H1 (cell line): ENCODE data around the gene CACUL1. TPM values are rescaled to one million over a fixed set of nuclear protein-coding genes. Genes with fewer than 3 reads are reported as not detected.

Experiments
- CTCF ChIA-PET: fragments of 300-600 bp; sonication (Branson Sonifier 250); formaldehyde crosslinking; loops from one replicate; lab custom pipeline; 2021; ENCODE audit not compliant: partially characterized antibody; lab: Charles Lee
- POLR2A ChIA-PET: fragments of 300-600 bp; sonication (Branson Sonifier 250); formaldehyde crosslinking; loops from one replicate; lab custom pipeline; 2021; ENCODE audit warnings: inconsistent platforms; ENCODE audit not compliant: partially characterized antibody; lab: Charles Lee
- DNase-seq, 2 experiments: peaks; one replicate each; pipeline versions ENCODE4 v3.0.0 to v3.0.0-alpha.2; 2010 to 2022; ENCODE audit warnings: low spot score in 2 of 2, low read depth in 1 of 2, mixed read lengths in 1 of 2
- FAIRE-seq: peaks from 2 replicates; lab custom pipeline; 2011; peaks lifted over from hg19 to GRCh38; lab: Jason Lieb, UNC
- H2AFZ ChIP-seq: 2 replicates; pipeline ENCODE4 v1.8.1; 2012; ENCODE audit warnings: low read length, inconsistent platforms
- H2AK5ac ChIP-seq: 2 replicates; pipeline ENCODE4 v1.6.1; 2013; ENCODE audit warnings: low read depth, low read length
- H2BK120ac ChIP-seq: replicated peaks from 2 replicates; pipeline ENCODE3; 2013; ENCODE audit warnings: low read depth, low read length, inconsistent platforms
- H2BK12ac ChIP-seq: 2 replicates; pipeline ENCODE4 v1.6.1; 2013; ENCODE audit warnings: low read depth, low read length
- H2BK15ac ChIP-seq: 2 replicates; pipeline ENCODE4 v1.6.1; 2013; ENCODE audit warnings: low read length
- H2BK20ac ChIP-seq: 2 replicates; pipeline ENCODE4 v1.6.1; 2013; ENCODE audit warnings: low read length
- H2BK5ac ChIP-seq: 2 replicates; pipeline ENCODE4 v1.6.1; 2013; ENCODE audit warnings: low read depth, low read length
- H3K14ac ChIP-seq: 2 replicates; pipeline ENCODE4 v1.6.1; 2013; ENCODE audit warnings: inconsistent platforms; ENCODE audit not compliant: insufficient read length
- H3K18ac ChIP-seq: 2 replicates; pipeline ENCODE4 v1.6.1; 2013; ENCODE audit warnings: low read length; ENCODE audit errors: extremely low read depth
- H3K23ac ChIP-seq: 2 replicates; pipeline ENCODE4 v1.6.1; 2013; ENCODE audit warnings: inconsistent platforms; ENCODE audit not compliant: insufficient read length
- H3K23me2 ChIP-seq: 2 replicates; pipeline ENCODE4 v1.6.1; 2013; ENCODE audit warnings: low read depth, low read length
- H3K27ac ChIP-seq: 2 replicates; pipeline ENCODE4 v1.6.1; 2011; ENCODE audit warnings: low read depth, low read length, inconsistent platforms
- H3K27me3 ChIP-seq, 4 experiments: replicated peaks in 1 of 4; 1 replicate in 1 of 4; 2 replicates in 3 of 4; pipeline versions ENCODE4 v1.6.1 to v1.8.1; 2011 to 2013; ENCODE audit warnings: low read length in 3 of 4, mild to moderate bottlenecking in 3 of 4, inconsistent platforms in 2 of 4, mixed read lengths in 2 of 4, moderate library complexity in 1 of 4; ENCODE audit not compliant: control insufficient read depth in 3 of 4, insufficient read depth in 3 of 4; ENCODE audit errors: extremely low read depth in 1 of 4
- H3K36me3 ChIP-seq, 4 experiments: 2 replicates each; pipeline versions ENCODE4 v1.6.1 to v1.8.1; 2011 to 2013; ENCODE audit warnings: mild to moderate bottlenecking in 4 of 4, low read length in 3 of 4, moderate library complexity in 2 of 4, control low read depth in 1 of 4, inconsistent platforms in 1 of 4; ENCODE audit not compliant: insufficient read depth in 4 of 4, control insufficient read depth in 2 of 4
- H3K4ac ChIP-seq: replicated peaks from 2 replicates; pipeline ENCODE3; 2013; ENCODE audit warnings: low read length, low read depth, mixed read lengths, inconsistent platforms; ENCODE audit not compliant: insufficient read length
- H3K4me1 ChIP-seq, 4 experiments: replicated peaks in 1 of 4; 1 replicate in 1 of 4; 2 replicates in 3 of 4; pipeline versions ENCODE4 v1.6.1 to v1.8.1; 2011 to 2013; ENCODE audit warnings: low read length in 3 of 4, inconsistent platforms in 2 of 4, mixed read lengths in 1 of 4; ENCODE audit not compliant: insufficient read depth in 4 of 4, control insufficient read depth in 3 of 4
- H3K4me2 ChIP-seq, 2 experiments: 2 replicates each; pipeline versions ENCODE4 v1.6.1 to v1.8.1; 2011 to 2013; ENCODE audit warnings: low read depth in 2 of 2, low read length in 2 of 2, control low read depth in 1 of 2, inconsistent platforms in 1 of 2, mild to moderate bottlenecking in 1 of 2; ENCODE audit not compliant: insufficient read depth in 1 of 2
- H3K4me3 ChIP-seq, 4 experiments: fragments of 200-600, 300-600 bp in 1 of 4; sonication (generic), shearing (Covaris generic), sonication (Bioruptor Twin) in 1 of 4; 2 replicates each; pipeline versions ENCODE4 v1.5.1 to v1.8.1; 2011 to 2016; ENCODE audit warnings: low read length in 4 of 4, low read depth in 3 of 4, control low read depth in 2 of 4, inconsistent platforms in 2 of 4, mild to moderate bottlenecking in 2 of 4, mixed read lengths in 1 of 4, moderate library complexity in 1 of 4; ENCODE audit not compliant: insufficient read depth in 2 of 4; ENCODE audit errors: extremely low read depth in 1 of 4
- H3K56ac ChIP-seq: replicated peaks from 2 replicates; pipeline ENCODE3; 2013; ENCODE audit warnings: low read depth, mild to moderate bottlenecking, mixed read lengths, low read length, inconsistent platforms; ENCODE audit not compliant: insufficient read length
- H3K79me1 ChIP-seq: 2 replicates; pipeline ENCODE4 v1.6.1; 2013; ENCODE audit warnings: low read depth, low read length, control low read depth
- H3K79me2 ChIP-seq, 2 experiments: 2 replicates each; pipeline versions ENCODE4 v1.6.1 to v1.8.1; 2012 to 2013; ENCODE audit warnings: low read length in 2 of 2, mild to moderate bottlenecking in 2 of 2, inconsistent platforms in 1 of 2; ENCODE audit not compliant: insufficient read depth in 2 of 2, control insufficient read depth in 1 of 2
- H3K9ac ChIP-seq, 4 experiments: replicated peaks in 1 of 4; 1 replicate in 1 of 4; 2 replicates in 3 of 4; pipeline versions ENCODE4 v1.6.1 to v1.8.1; 2011 to 2013; ENCODE audit warnings: low read depth in 3 of 4, low read length in 3 of 4, control low read depth in 2 of 4, mild to moderate bottlenecking in 2 of 4, moderate library complexity in 2 of 4, inconsistent platforms in 1 of 4; ENCODE audit errors: extremely low read depth in 1 of 4
- H3K9me3 ChIP-seq, 2 experiments: 2 replicates each; pipeline versions ENCODE4 v1.6.1 to v1.8.1; 2012 to 2013; ENCODE audit warnings: mild to moderate bottlenecking in 2 of 2, moderate library complexity in 2 of 2, control low read depth in 1 of 2, inconsistent platforms in 1 of 2, low read depth in 1 of 2, low read length in 1 of 2, mixed read lengths in 1 of 2; ENCODE audit not compliant: insufficient read depth in 2 of 2
- H4K20me1 ChIP-seq, 2 experiments: replicated peaks in 1 of 2; 2 replicates each; pipeline versions ENCODE3 to v1.8.1; 2011 to 2013; ENCODE audit warnings: inconsistent platforms in 2 of 2, low read length in 2 of 2, mild to moderate bottlenecking in 1 of 2; ENCODE audit not compliant: insufficient read depth in 2 of 2, control insufficient read depth in 1 of 2
- H4K5ac ChIP-seq: 2 replicates; pipeline ENCODE4 v1.6.1; 2013; ENCODE audit warnings: low read length, low read depth, mixed read lengths, inconsistent platforms; ENCODE audit not compliant: insufficient read length
- H4K8ac ChIP-seq: 2 replicates; pipeline ENCODE4 v1.8.0; 2013; ENCODE audit warnings: mild to moderate bottlenecking, moderate library complexity, low read length, inconsistent platforms; ENCODE audit not compliant: insufficient read depth; ENCODE audit errors: extremely low read depth
- H4K91ac ChIP-seq: replicated peaks from 2 replicates; pipeline ENCODE3; 2013; ENCODE audit warnings: low read length, mixed read lengths, inconsistent platforms; ENCODE audit not compliant: insufficient read length
- ATF3 ChIP-seq: IDR thresholded peaks from 2 replicates; pipeline ENCODE4 v1.6.1; 2011; ENCODE audit warnings: low read depth, mild to moderate bottlenecking, low read length; ENCODE audit not compliant: insufficient read depth
- BACH1 ChIP-seq: IDR thresholded peaks from 2 replicates; pipeline ENCODE4 v1.6.1; 2012; ENCODE audit warnings: low read length, improper control_type of control experiment
- CTBP2 ChIP-seq: IDR thresholded peaks from 2 replicates; pipeline ENCODE4 v1.7.0; 2011; ENCODE audit warnings: borderline replicate concordance, mild to moderate bottlenecking, moderate library complexity, mixed read lengths, low read length; ENCODE audit not compliant: insufficient read depth, insufficient read length
- GABPA ChIP-seq: IDR thresholded peaks from 2 replicates; pipeline ENCODE4 v1.6.1; 2011; ENCODE audit warnings: mild to moderate bottlenecking, low read length, moderate library complexity, borderline replicate concordance; ENCODE audit not compliant: insufficient read depth
- KDM5A ChIP-seq: fragments of 200-600 bp; IDR thresholded peaks from 2 replicates; pipeline ENCODE4 v1.7.1; 2012; ENCODE audit warnings: mild to moderate bottlenecking, low read length, inconsistent platforms, mixed read lengths
- NANOG ChIP-seq: IDR thresholded peaks from 2 replicates; pipeline ENCODE4 v1.6.1; 2011; ENCODE audit warnings: low read length, low read depth, mild to moderate bottlenecking, inconsistent platforms; ENCODE audit not compliant: insufficient read depth, poor library complexity, severe bottlenecking
- SIN3A ChIP-seq, 2 experiments: IDR thresholded peaks in 1 of 2; conservative IDR thresholded peaks in 1 of 2; 2 replicates each; pipeline ENCODE4 v1.6.1; 2011 to 2012; ENCODE audit warnings: low read length in 2 of 2, improper control_type of control experiment in 1 of 2, low read depth in 1 of 2, mild to moderate bottlenecking in 1 of 2
- SIRT6 ChIP-seq: IDR thresholded peaks from one replicate; pipeline ENCODE4 v1.7.1; 2012; ENCODE audit warnings: low read length, inconsistent platforms
- SP1 ChIP-seq: IDR thresholded peaks from 2 replicates; pipeline ENCODE4 v1.6.1; 2011; ENCODE audit warnings: low read depth, low read length
- SP2 ChIP-seq: IDR thresholded peaks from 2 replicates; pipeline ENCODE4 v1.6.1; 2012; ENCODE audit warnings: mild to moderate bottlenecking, low read length, inconsistent platforms
- TAF7 ChIP-seq: optimal IDR thresholded peaks from 2 replicates; pipeline ENCODE3; 2011; ENCODE audit warnings: low read depth, mild to moderate bottlenecking, inconsistent platforms, low read length, moderate library complexity, borderline replicate concordance
- USF2 ChIP-seq: IDR thresholded peaks from 2 replicates; pipeline ENCODE4 v1.6.1; 2011; ENCODE audit warnings: low read length, improper control_type of control experiment
- ZNF274 ChIP-seq: IDR thresholded peaks from 2 replicates; pipeline ENCODE4 v1.7.0; 2012; ENCODE audit warnings: low read length, borderline replicate concordance; ENCODE audit errors: extremely low read depth
- WGBS, 2 experiments: shearing (Covaris generic) in 1 of 2; methylation state at CpG; one replicate each; pipeline versions ENCODE4 v1.1.6 to v1.1.7; 2013 to 2015; ENCODE audit warnings: low lambda C conversion rate in 2 of 2, mixed read lengths in 2 of 2, inconsistent platforms in 1 of 2, low coverage in 1 of 2, missing lambda C conversion rate in 1 of 2; ENCODE audit not compliant: insufficient replicate concordance in 2 of 2, insufficient coverage in 1 of 2, insufficient read length in 1 of 2; ENCODE audit errors: extremely low coverage in 1 of 2, missing lambda C conversion rate in 1 of 2; 5-methylcytosine and 5-hydroxymethylcytosine counted together
- polyA plus RNA-seq, 7 experiments: library from polyadenylated mRNA; depleted of rRNA in 3 of 7; stranded (reverse) in 5 of 7; unstranded in 2 of 7; fragments of >200 nt in 5 of 7; fragments of 200-250 nt in 2 of 7; gene quantifications; 1 replicate in 5 of 7; 2 replicates in 1 of 7; 4 replicates in 1 of 7; pipeline versions ENCODE4 v1.2.1 to v1.2.3, GENCODE V29; 2011 to 2013; ENCODE audit warnings: missing spikeins in 2 of 7, mixed read lengths in 2 of 7
- total RNA-seq: library from RNA; stranded (reverse); fragmentation: NEBNext Ultra II Directional; extraction: Animal tissue kit (Norgen Biotek cat#: 25700); gene quantifications from 2 replicates; pipeline ENCODE4 v1.2.1, GENCODE V29; 2021

CACUL1 gene
- total and polyA plus RNA-seq, 2 of the 8 experiments (the other 6 are each of a cell fraction or from before 2014, with no cell fraction given) = 6.5 to 34.2 TPM

GRCh38 chr10:118776960-118777359, 22.2 kb upstream of the CACUL1 start:
- H3K79me2 ChIP-seq = no peaks in the 10 kb centered on the region
- H3K23ac ChIP-seq = no peak overlapping the region
- H2BK15ac ChIP-seq = no peak overlapping the region
- WGBS, 2 experiments = 73% methylated on average over 5 of the region's 5 CpGs; no CpG with 5 or more reads in 1 of the 2 experiments
- no peak overlapping the region for H2BK5ac ChIP-seq
- CTCF ChIA-PET = interaction anchor here (1.6 to 2.4 kb wide), 2 partner anchors 9 to 38 kb away, joined by 3 to 6 read pairs; no protein-coding TSS in a partner anchor
- H2BK12ac ChIP-seq = no peak overlapping the region
- DNase-seq (no peak), FAIRE-seq (no peak)
- no peaks in the 10 kb centered on the region for H3K9me3 ChIP-seq
- H2BK120ac ChIP-seq = no peak overlapping the region
- no peak overlapping the region for H4K8ac ChIP-seq
- no peak overlapping the region for H3K27ac ChIP-seq
- no peak overlapping the region for H3K4me3 ChIP-seq
- H2BK20ac ChIP-seq = no peak overlapping the region
- H3K18ac ChIP-seq = no peak overlapping the region
- no peak for TF ChIP-seq CTBP2
- no peak for TF ChIP-seq SIRT6
- TF ChIP-seq ZNF274 = no peak
- TF ChIP-seq TAF7 = no peak
- TF ChIP-seq ATF3 = no peak
- TF ChIP-seq SIN3A (conservative IDR thresholded peaks at IDR 0.05 in 1 of 2, IDR thresholded peaks at IDR 0.05 in 1 of 2; ENCODE audit: low read depth in 1 of 2, low read length in 2 of 2) = no peak
- TF ChIP-seq GABPA = no peak
- TF ChIP-seq SP2 = no peak
- no peak for TF ChIP-seq USF2
- no peak for TF ChIP-seq SP1
- TF ChIP-seq KDM5A = no peak
- TF ChIP-seq BACH1 = no peak
- TF ChIP-seq NANOG = no peak
- H2AFZ ChIP-seq = no peak overlapping the region
- no peak overlapping the region for H4K91ac ChIP-seq
- H3K79me1 ChIP-seq = no peaks in the 10 kb centered on the region
- no peaks in the 10 kb centered on the region for H3K36me3 ChIP-seq
- no peak overlapping the region for H3K56ac ChIP-seq
- no peaks in the 10 kb centered on the region for H3K4me1 ChIP-seq
- no peaks in the 10 kb centered on the region for H3K23me2 ChIP-seq
- H3K4me2 ChIP-seq = no peak overlapping the region
- no peaks in the 10 kb centered on the region for H4K20me1 ChIP-seq
- H3K4ac ChIP-seq = no peak overlapping the region
- H3K9ac ChIP-seq = no peak overlapping the region
- H3K27me3 ChIP-seq = no peaks in the 10 kb centered on the region; a peak in 1 of 7 replicates
- no peak overlapping the region for H4K5ac ChIP-seq
- no peak overlapping the region for H2AK5ac ChIP-seq
- POLR2A ChIA-PET = no interaction called here
- H3K14ac ChIP-seq = no peak overlapping the region
